OCI-LY7 (cell line): ENCODE results near the gene LHFPL2. TPM values are rescaled to one million over a fixed set of nuclear protein-coding genes. Genes with fewer than 3 reads are reported as not detected.

Experiments used
- BruUV-seq: library from RNA; stranded (reverse); fragments of 400-500 nt; replicated peaks from 2 replicates; lab custom pipeline; 2021; lab: Mats Ljungman, UMichigan
- CTCF ChIA-PET: fragments of 300-600 bp; sonication (Branson Sonifier 250); formaldehyde crosslinking; loops from one replicate; lab custom pipeline; 2022; ENCODE audit warnings: antibody characterized with exemption; ENCODE audit not compliant: unreplicated experiment; lab: Charles Lee
- POLR2A ChIA-PET: fragments of 300-600 bp; sonication (Branson Sonifier 250); formaldehyde crosslinking; loops from one replicate; lab custom pipeline; 2022; ENCODE audit warnings: antibody characterized with exemption; lab: Charles Lee
- DNase-seq: peaks from one replicate; pipeline ENCODE4 v3.0.0-alpha.2; 2015; ENCODE audit warnings: low spot score
- H2AFZ ChIP-seq: fragments of 200-600 bp; sonication (generic), shearing (Covaris generic); 2 replicates; pipeline ENCODE4 v1.6.1; 2014; ENCODE audit warnings: mild to moderate bottlenecking, antibody characterized with exemption, low read length, moderate library complexity
- H3K27ac ChIP-seq: fragments of 200-600 bp; sonication (generic); 2 replicates; pipeline ENCODE4 v1.5.1; 2014; ENCODE audit warnings: mixed run types, low read depth, mild to moderate bottlenecking, moderate library complexity, low read length, inconsistent platforms; ENCODE audit not compliant: poor library complexity, severe bottlenecking
- H3K36me3 ChIP-seq: fragments of 200-600 bp; sonication (generic); 2 replicates; pipeline ENCODE4 v1.6.1; 2014; ENCODE audit warnings: mild to moderate bottlenecking, antibody characterized with exemption, low read length, moderate library complexity, mixed read lengths; ENCODE audit not compliant: insufficient read depth
- H3K4me1 ChIP-seq: fragments of 200-600 bp; sonication (generic); 2 replicates; pipeline ENCODE4 v1.5.1; 2014; ENCODE audit warnings: mild to moderate bottlenecking, low read length; ENCODE audit not compliant: insufficient read depth, poor library complexity, severe bottlenecking
- H3K4me2 ChIP-seq: fragments of 200-600 bp; sonication (generic); 2 replicates; pipeline ENCODE4 v1.6.1; 2014; ENCODE audit warnings: mild to moderate bottlenecking, low read length
- H3K4me3 ChIP-seq: fragments of 200-600 bp; sonication (generic); 2 replicates; pipeline ENCODE4 v1.5.1; 2014; ENCODE audit warnings: mild to moderate bottlenecking, low read depth, low read length; ENCODE audit not compliant: poor library complexity, severe bottlenecking
- H3K79me2 ChIP-seq: fragments of 200-600 bp; sonication (generic); 2 replicates; pipeline ENCODE4 v1.6.1; 2016; ENCODE audit warnings: low read depth, mild to moderate bottlenecking, low read length, moderate library complexity, mixed read lengths; ENCODE audit not compliant: insufficient read depth
- H3K9me2 ChIP-seq: fragments of 200-600 bp; sonication (generic); 2 replicates; pipeline ENCODE4 v1.6.1; 2016; ENCODE audit warnings: mild to moderate bottlenecking, low read length, mixed read lengths; ENCODE audit not compliant: insufficient read depth
- H3K9me3 ChIP-seq: fragments of 200-600 bp; sonication (generic); 2 replicates; pipeline ENCODE4 v1.6.1; 2014; ENCODE audit warnings: mild to moderate bottlenecking, mixed run types, low read length, mixed read lengths
- H4K20me1 ChIP-seq: fragments of 200-600 bp; sonication (generic); 2 replicates; pipeline ENCODE4 v1.6.1; 2014; ENCODE audit warnings: mild to moderate bottlenecking, antibody characterized with exemption, low read length, moderate library complexity, mixed read lengths; ENCODE audit not compliant: insufficient read depth
- EZH2phosphoT487 ChIP-seq: fragments of 200-600 bp; sonication (generic); IDR thresholded peaks from 2 replicates; pipeline ENCODE4 v1.6.1; 2018; ENCODE audit warnings: low read depth, borderline replicate concordance, mild to moderate bottlenecking, mixed run types, antibody characterized with exemption, low read length, moderate library complexity, mixed read lengths
- intact Hi-C: fragments of 100-400 bp; cut with micrococcal nuclease; formaldehyde crosslinking; loops from one replicate; pipeline ENCODE4 v1.10.0; 2022; ENCODE audit not compliant: unreplicated experiment
- total RNA-seq, 2 experiments: library from RNA; depleted of rRNA in 1 of 2; stranded (reverse); fragments of >200 nt in 1 of 2; shearing (Covaris generic) in 1 of 2; gene quantifications; 2 replicates each; pipeline ENCODE4 v1.2.3, GENCODE V29; 2014 to 2022
- TF ChIP-seq, protein P1 (sequence below): fragments of 200-600 bp; sonication (generic); conservative IDR thresholded peaks from 2 replicates; pipeline ENCODE4 v1.5.1; 2014; ENCODE audit warnings: mild to moderate bottlenecking, antibody characterized with exemption, low read length, moderate library complexity, mixed read lengths

Gene LHFPL2
- total RNA-seq, 2 experiments from 2014 or later, result 12.2 to 24.0 TPM

DNA sequence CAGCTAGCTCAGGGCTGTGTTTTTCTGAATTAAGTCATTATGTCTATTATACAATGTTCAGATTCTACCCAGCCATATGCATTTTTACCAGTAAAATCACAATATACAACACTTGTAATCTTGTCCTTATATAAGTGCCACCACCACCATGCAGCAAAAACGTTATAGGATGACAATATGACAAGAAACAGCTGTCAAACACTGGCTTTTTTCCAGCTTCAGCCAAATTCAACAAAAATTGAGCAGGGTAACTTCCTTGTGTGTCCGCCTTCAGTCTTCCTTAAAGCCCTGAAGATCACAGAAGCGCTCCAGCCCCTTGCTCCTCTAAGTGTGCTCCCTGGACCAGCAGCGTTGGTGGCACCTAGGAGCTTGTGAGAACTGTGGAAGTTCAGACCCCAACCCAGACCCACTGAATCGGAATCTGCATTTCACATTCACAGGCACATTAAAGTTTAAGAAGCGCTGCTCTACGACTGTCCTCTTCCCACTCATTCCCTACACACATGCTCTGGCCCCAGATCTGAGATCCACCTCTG is 111.8 kb downstream of the LHFPL2 start:
- no peaks in the 10 kb centered on the region for H3K36me3 ChIP-seq
- intact Hi-C loops, result loop anchor here (5.0 kb wide), 1 partner anchor 596 kb away; no protein-coding TSS in a partner anchor
- H2AFZ ChIP-seq, result no peak overlapping the region
- H3K4me1 ChIP-seq, result peaks cover 13% of the 10 kb centered on the region
- CTCF ChIA-PET, result interaction anchor here (0.8 kb wide), 1 partner anchor 363 kb away, joined by 3 read pairs; no protein-coding TSS in a partner anchor
- H3K4me2 ChIP-seq, result no peak overlapping the region
- H3K79me2 ChIP-seq, result no peaks in the 10 kb centered on the region
- no peaks in the 10 kb centered on the region for H3K9me2 ChIP-seq
- POLR2A ChIA-PET, result interaction anchor here (1.0 kb wide), 1 partner anchor 25 kb away, joined by 3 read pairs; no protein-coding TSS in a partner anchor
- no peak for DNase-seq
- BruUV-seq, result no TSS peak
- no peak overlapping the region for H3K4me3 ChIP-seq
- no peaks in the 10 kb centered on the region for H3K9me3 ChIP-seq
- no peak for TF ChIP-seq EZH2phosphoT487
- TF ChIP-seq, protein P1, sequence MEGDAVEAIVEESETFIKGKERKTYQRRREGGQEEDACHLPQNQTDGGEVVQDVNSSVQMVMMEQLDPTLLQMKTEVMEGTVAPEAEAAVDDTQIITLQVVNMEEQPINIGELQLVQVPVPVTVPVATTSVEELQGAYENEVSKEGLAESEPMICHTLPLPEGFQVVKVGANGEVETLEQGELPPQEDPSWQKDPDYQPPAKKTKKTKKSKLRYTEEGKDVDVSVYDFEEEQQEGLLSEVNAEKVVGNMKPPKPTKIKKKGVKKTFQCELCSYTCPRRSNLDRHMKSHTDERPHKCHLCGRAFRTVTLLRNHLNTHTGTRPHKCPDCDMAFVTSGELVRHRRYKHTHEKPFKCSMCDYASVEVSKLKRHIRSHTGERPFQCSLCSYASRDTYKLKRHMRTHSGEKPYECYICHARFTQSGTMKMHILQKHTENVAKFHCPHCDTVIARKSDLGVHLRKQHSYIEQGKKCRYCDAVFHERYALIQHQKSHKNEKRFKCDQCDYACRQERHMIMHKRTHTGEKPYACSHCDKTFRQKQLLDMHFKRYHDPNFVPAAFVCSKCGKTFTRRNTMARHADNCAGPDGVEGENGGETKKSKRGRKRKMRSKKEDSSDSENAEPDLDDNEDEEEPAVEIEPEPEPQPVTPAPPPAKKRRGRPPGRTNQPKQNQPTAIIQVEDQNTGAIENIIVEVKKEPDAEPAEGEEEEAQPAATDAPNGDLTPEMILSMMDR, result no peak
- no peaks in the 10 kb centered on the region for H4K20me1 ChIP-seq
- H3K27ac ChIP-seq, result no peak overlapping the region

DNA sequence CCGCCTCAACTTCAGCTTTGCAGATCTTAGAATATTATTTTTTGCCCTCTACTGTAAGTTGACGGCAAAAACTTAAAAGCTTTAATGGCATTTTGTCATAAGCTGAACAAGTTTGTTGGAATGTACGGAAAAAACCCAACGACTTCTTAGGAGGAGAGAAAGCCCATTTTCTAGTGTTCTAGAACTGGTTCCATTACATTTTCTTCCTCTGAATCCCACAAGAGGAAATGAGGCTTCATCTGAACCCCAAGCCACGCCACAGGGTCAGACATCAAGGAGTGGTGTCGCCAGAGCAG is 113.7 kb downstream of the LHFPL2 start:
- BruUV-seq, result no TSS peak
- H3K4me1 ChIP-seq, result peaks cover 13% of the 10 kb centered on the region
- H3K4me3 ChIP-seq, result no peak overlapping the region
- CTCF ChIA-PET, result no interaction called here
- no peak overlapping the region for H2AFZ ChIP-seq
- no peaks in the 10 kb centered on the region for H4K20me1 ChIP-seq
- DNase-seq, result no peak
- no peaks in the 10 kb centered on the region for H3K36me3 ChIP-seq
- no peak overlapping the region for H3K4me2 ChIP-seq
- no peaks in the 10 kb centered on the region for H3K9me2 ChIP-seq
- no peak overlapping the region for H3K27ac ChIP-seq
- POLR2A ChIA-PET, result no interaction called here
- no peaks in the 10 kb centered on the region for H3K79me2 ChIP-seq
- TF ChIP-seq EZH2phosphoT487, result no peak
- TF ChIP-seq, protein P1, result no peak
- no peaks in the 10 kb centered on the region for H3K9me3 ChIP-seq
- intact Hi-C loops, result loop anchor here (5.0 kb wide), 3 partner anchors 53 to 597 kb away; no protein-coding TSS in a partner anchor

DNA sequence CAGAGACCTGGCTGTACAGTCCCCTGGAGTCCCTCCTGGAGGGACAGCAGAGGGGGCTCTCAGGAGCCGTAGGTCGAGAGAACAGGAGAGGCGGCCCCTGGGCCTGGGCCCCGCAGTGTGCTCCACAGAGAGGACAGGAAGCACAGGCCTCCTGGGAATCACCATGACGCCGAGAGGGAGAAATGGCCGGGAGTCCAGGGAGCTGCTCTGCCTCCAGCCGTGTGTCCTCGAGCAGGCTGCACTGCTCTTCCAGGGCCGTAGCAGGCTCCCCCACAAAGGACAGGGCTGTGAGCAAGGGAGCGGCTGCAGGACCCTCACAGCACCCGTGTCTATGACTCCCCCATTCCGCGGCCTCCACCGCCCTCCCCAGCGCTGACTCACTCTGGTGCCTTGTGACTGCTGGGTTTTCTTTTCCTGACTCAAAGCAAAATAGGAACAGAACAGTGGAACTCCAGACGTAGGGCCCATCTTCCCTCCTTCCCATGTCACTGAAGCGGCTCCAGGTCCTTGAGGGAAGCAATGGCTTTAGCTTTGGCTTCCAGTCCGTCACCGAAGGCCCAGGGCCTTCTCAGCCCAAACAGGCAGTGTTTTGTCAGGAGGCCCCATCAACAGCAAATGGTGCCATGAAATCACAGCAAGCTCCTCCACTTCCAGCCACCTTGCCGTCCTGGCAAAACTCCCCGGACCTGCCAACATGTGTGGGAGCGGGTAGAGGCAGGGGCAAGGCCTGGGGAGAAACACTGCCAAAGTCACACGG is 114.2 kb downstream of the LHFPL2 start:
- intact Hi-C loops, result loop anchor here (5.0 kb wide), 2 partner anchors 52 to 67 kb away; no protein-coding TSS in a partner anchor
- no peak overlapping the region for H2AFZ ChIP-seq
- CTCF ChIA-PET, result no interaction called here

More for the DNA sequence above, 114.2 kb downstream of the LHFPL2 start:
- Histone ChIP-seq H3K4me1 (peaks cover 13% of the 10 kb centered on the region), H3K9me3 (no peaks in the 10 kb centered on the region), H3K27ac (no peak overlapping the region), H3K79me2 (no peaks in the 10 kb centered on the region), H4K20me1 (no peaks in the 10 kb centered on the region), H3K4me3 (no peak overlapping the region), H3K9me2 (no peaks in the 10 kb centered on the region), H3K4me2 (no peak overlapping the region), H3K36me3 (no peaks in the 10 kb centered on the region)
- no peak for TF ChIP-seq EZH2phosphoT487
- TF ChIP-seq, protein P1, result no peak
- POLR2A ChIA-PET, result interaction anchor here (0.5 kb wide), 1 partner anchor 51 kb away, joined by 3 read pairs; no protein-coding TSS in a partner anchor
- no TSS peak for BruUV-seq
- DNase-seq, result no peak
